ENCODE measurements around the gene ADCY10.
"Not testable (repeated sequence)": the region's sequence is repeated elsewhere in the genome, so short reads cannot be mapped to it uniquely, and the experiment has no call there.

The ADCY10 gene

GRCh38 chr1:167909691-167910180, 4.2 kb downstream of the ADCY10 start:
- Histone ChIP-seq H3K36me3 (ENCODE audit: insufficient read depth, low read length) (no peaks in the 10 kb centered on the region), H3K9me3 (ENCODE audit: insufficient read depth, low read depth, low read length) (peaks cover 24% of the 10 kb centered on the region), H3K9ac (ENCODE audit: low read depth, low read length) (no peak overlapping the region), H3K4me1 (ENCODE audit: insufficient read depth, low read length) (peaks cover 17% of the 10 kb centered on the region), H3K27ac (ENCODE audit: low read depth, low read length) (no peak overlapping the region), H3K4me3 (ENCODE audit: low read length) (no peak overlapping the region), H3K27me3 (ENCODE audit: insufficient read depth, low read length) (no peaks in the 10 kb centered on the region)
- WGBS, result 95% methylated on average over 6 of the region's 6 CpGs

GRCh38 chr1:167905671-167906070, 8.3 kb downstream of the ADCY10 start:
- no peaks in the 10 kb centered on the region for H3K27me3 ChIP-seq (ENCODE audit: insufficient read depth, low read length)
- peaks cover 16% of the 10 kb centered on the region for H3K4me1 ChIP-seq (ENCODE audit: insufficient read depth, low read length)
- 0 out of 2 replicates have a peak overlapping the region, but pooled peaks have one; percentile 12 for H3K27ac ChIP-seq (ENCODE audit: low read depth, low read length)

GRCh38 chr1:167905182-167905581, 8.8 kb downstream of the ADCY10 start:
- Histone ChIP-seq H3K9me3 (ENCODE audit: insufficient read depth, low read depth, low read length) (peaks cover 19% of the 10 kb centered on the region), H3K4me3 (ENCODE audit: low read length) (no peak overlapping the region), H3K27me3 (ENCODE audit: insufficient read depth, low read length) (no peaks in the 10 kb centered on the region), H3K4me1 (ENCODE audit: insufficient read depth, low read length) (peaks cover 16% of the 10 kb centered on the region), H3K9ac (ENCODE audit: low read depth, low read length) (no peak overlapping the region), H3K27ac (ENCODE audit: low read depth, low read length) (0 out of 2 replicates have a peak overlapping the region, but pooled peaks have one; percentile 12), H3K36me3 (ENCODE audit: insufficient read depth, low read length) (no peaks in the 10 kb centered on the region)
- 30% methylated on average over 3 of the region's 3 CpGs for WGBS

More at GRCh38 chr1:167905671-167906070, 8.3 kb downstream of the ADCY10 start:
- H3K36me3 ChIP-seq (ENCODE audit: insufficient read depth, low read length), result no peaks in the 10 kb centered on the region
- H3K4me3 ChIP-seq (ENCODE audit: low read length), result no peak overlapping the region
- peaks cover 24% of the 10 kb centered on the region for H3K9me3 ChIP-seq (ENCODE audit: insufficient read depth, low read depth, low read length)
- no peak overlapping the region for H3K9ac ChIP-seq (ENCODE audit: low read depth, low read length)

GRCh38 chr1:167904652-167905130, 9.2 kb downstream of the ADCY10 start:
- no peak overlapping the region for H3K27ac ChIP-seq (ENCODE audit: low read depth, low read length)
- no peak overlapping the region for H3K4me3 ChIP-seq (ENCODE audit: low read length)
- H3K27me3 ChIP-seq (ENCODE audit: insufficient read depth, low read length), result no peaks in the 10 kb centered on the region
- peaks cover 14% of the 10 kb centered on the region for H3K9me3 ChIP-seq (ENCODE audit: insufficient read depth, low read depth, low read length)
- H3K4me1 ChIP-seq (ENCODE audit: insufficient read depth, low read length), result peaks cover 16% of the 10 kb centered on the region
- 77% methylated on average over 4 of the region's 4 CpGs for WGBS
- no peak overlapping the region for H3K9ac ChIP-seq (ENCODE audit: low read depth, low read length)
- no peaks in the 10 kb centered on the region for H3K36me3 ChIP-seq (ENCODE audit: insufficient read depth, low read length)

GRCh38 chr1:167900907-167901306, 13.0 kb downstream of the ADCY10 start:
- no peaks in the 10 kb centered on the region for H3K36me3 ChIP-seq (ENCODE audit: insufficient read depth, low read length)
- H3K9me3 ChIP-seq (ENCODE audit: insufficient read depth, low read depth, low read length), result no peaks in the 10 kb centered on the region
- H3K4me3 ChIP-seq (ENCODE audit: low read length), result no peak overlapping the region
- WGBS, result 100% methylated on average over 1 of the region's 4 CpGs
- H3K27me3 ChIP-seq (ENCODE audit: insufficient read depth, low read length), result no peaks in the 10 kb centered on the region
- H3K9ac ChIP-seq (ENCODE audit: low read depth, low read length), result no peak overlapping the region
- H3K4me1 ChIP-seq (ENCODE audit: insufficient read depth, low read length), result peaks cover 15% of the 10 kb centered on the region
- no peak overlapping the region for H3K27ac ChIP-seq (ENCODE audit: low read depth, low read length)

GRCh38 chr1:167899253-167899681, 14.7 kb downstream of the ADCY10 start:
- Histone ChIP-seq H3K9ac (ENCODE audit: low read depth, low read length) (no peak overlapping the region), H3K27me3 (ENCODE audit: insufficient read depth, low read length) (no peaks in the 10 kb centered on the region), H3K9me3 (ENCODE audit: insufficient read depth, low read depth, low read length) (no peaks in the 10 kb centered on the region), H3K36me3 (ENCODE audit: insufficient read depth, low read length) (no peaks in the 10 kb centered on the region), H3K4me1 (ENCODE audit: insufficient read depth, low read length) (no peaks in the 10 kb centered on the region), H3K4me3 (ENCODE audit: low read length) (no peak overlapping the region), H3K27ac (ENCODE audit: low read depth, low read length) (no peak overlapping the region)
- WGBS, result 91% methylated on average over 4 of the region's 4 CpGs

- Histone ChIP-seq H3K36me3 (ENCODE audit: insufficient read depth, low read length) (no peaks in the 10 kb centered on the region), H3K4me3 (ENCODE audit: low read length) (no peak overlapping the region), H3K9me3 (ENCODE audit: insufficient read depth, low read depth, low read length) (no peaks in the 10 kb centered on the region), H3K27ac (ENCODE audit: low read depth, low read length) (no peak overlapping the region), H3K9ac (ENCODE audit: low read depth, low read length) (no peak overlapping the region), H3K4me1 (ENCODE audit: insufficient read depth, low read length) (no peaks in the 10 kb centered on the region), H3K27me3 (ENCODE audit: insufficient read depth, low read length) (no peaks in the 10 kb centered on the region)
- WGBS, result 95% methylated on average over 7 of the region's 9 CpGs
These were observed 15.2 kb downstream of the ADCY10 start for GRCh38 chr1:167898578-167899222.

GRCh38 chr1:167893798-167894197, 20.1 kb downstream of the ADCY10 start:
- H3K27ac ChIP-seq (ENCODE audit: low read depth, low read length), result no peak overlapping the region
- 66% methylated on average over 2 of the region's 2 CpGs for WGBS
- no peaks in the 10 kb centered on the region for H3K9me3 ChIP-seq (ENCODE audit: insufficient read depth, low read depth, low read length)
- no peak overlapping the region for H3K4me3 ChIP-seq (ENCODE audit: low read length)
- H3K4me1 ChIP-seq (ENCODE audit: insufficient read depth, low read length), result no peaks in the 10 kb centered on the region
- no peak overlapping the region for H3K9ac ChIP-seq (ENCODE audit: low read depth, low read length)
- no peaks in the 10 kb centered on the region for H3K36me3 ChIP-seq (ENCODE audit: insufficient read depth, low read length)
- no peaks in the 10 kb centered on the region for H3K27me3 ChIP-seq (ENCODE audit: insufficient read depth, low read length)

GRCh38 chr1:167890400-167890799, 23.5 kb downstream of the ADCY10 start:
- Histone ChIP-seq H3K9me3 (ENCODE audit: insufficient read depth, low read depth, low read length) (no peaks in the 10 kb centered on the region), H3K27me3 (ENCODE audit: insufficient read depth, low read length) (no peaks in the 10 kb centered on the region), H3K4me3 (ENCODE audit: low read length) (no peak overlapping the region), H3K4me1 (ENCODE audit: insufficient read depth, low read length) (no peaks in the 10 kb centered on the region), H3K36me3 (ENCODE audit: insufficient read depth, low read length) (no peaks in the 10 kb centered on the region), H3K27ac (ENCODE audit: low read depth, low read length) (no peak overlapping the region), H3K9ac (ENCODE audit: low read depth, low read length) (no peak overlapping the region)

- not testable (repeated sequence) for H3K9me3 ChIP-seq (ENCODE audit: insufficient read depth, low read depth, low read length); H3K4me1 ChIP-seq (ENCODE audit: insufficient read depth, low read length); H3K4me3 ChIP-seq (ENCODE audit: low read length); H3K27ac ChIP-seq (ENCODE audit: low read depth, low read length); H3K27me3 ChIP-seq (ENCODE audit: insufficient read depth, low read length); H3K9ac ChIP-seq (ENCODE audit: low read depth, low read length); H3K36me3 ChIP-seq (ENCODE audit: insufficient read depth, low read length)
- 89% methylated on average over 1 of the region's 2 CpGs for WGBS
These were observed 26.7 kb downstream of the ADCY10 start for GRCh38 chr1:167887187-167887586.

GRCh38 chr1:167882376-167882775, 31.6 kb downstream of the ADCY10 start:
- Histone ChIP-seq H3K36me3 (ENCODE audit: insufficient read depth, low read length) (no peaks in the 10 kb centered on the region), H3K4me3 (ENCODE audit: low read length) (no peak overlapping the region), H3K27me3 (ENCODE audit: insufficient read depth, low read length) (no peaks in the 10 kb centered on the region), H3K4me1 (ENCODE audit: insufficient read depth, low read length) (no peaks in the 10 kb centered on the region), H3K27ac (ENCODE audit: low read depth, low read length) (no peak overlapping the region), H3K9me3 (ENCODE audit: insufficient read depth, low read depth, low read length) (no peaks in the 10 kb centered on the region), H3K9ac (ENCODE audit: low read depth, low read length) (no peak overlapping the region)
- WGBS, result 94% methylated on average over 8 of the region's 8 CpGs
